ENCODE measurements around the gene NAA60.

- no peak for TF ChIP-seq CTCF (IDR thresholded peaks at IDR 0.05)
- TF ChIP-seq POLR2A (IDR thresholded peaks at IDR 0.05) = no peak
Observed at GRCh38 chr16:3478242-3478925, 34.9 kb downstream of the NAA60 start.

Data from adrenal gland (tissue), 5 donors.